ENCODE measurements around the gene NME9.

Gene NME9

DNA sequence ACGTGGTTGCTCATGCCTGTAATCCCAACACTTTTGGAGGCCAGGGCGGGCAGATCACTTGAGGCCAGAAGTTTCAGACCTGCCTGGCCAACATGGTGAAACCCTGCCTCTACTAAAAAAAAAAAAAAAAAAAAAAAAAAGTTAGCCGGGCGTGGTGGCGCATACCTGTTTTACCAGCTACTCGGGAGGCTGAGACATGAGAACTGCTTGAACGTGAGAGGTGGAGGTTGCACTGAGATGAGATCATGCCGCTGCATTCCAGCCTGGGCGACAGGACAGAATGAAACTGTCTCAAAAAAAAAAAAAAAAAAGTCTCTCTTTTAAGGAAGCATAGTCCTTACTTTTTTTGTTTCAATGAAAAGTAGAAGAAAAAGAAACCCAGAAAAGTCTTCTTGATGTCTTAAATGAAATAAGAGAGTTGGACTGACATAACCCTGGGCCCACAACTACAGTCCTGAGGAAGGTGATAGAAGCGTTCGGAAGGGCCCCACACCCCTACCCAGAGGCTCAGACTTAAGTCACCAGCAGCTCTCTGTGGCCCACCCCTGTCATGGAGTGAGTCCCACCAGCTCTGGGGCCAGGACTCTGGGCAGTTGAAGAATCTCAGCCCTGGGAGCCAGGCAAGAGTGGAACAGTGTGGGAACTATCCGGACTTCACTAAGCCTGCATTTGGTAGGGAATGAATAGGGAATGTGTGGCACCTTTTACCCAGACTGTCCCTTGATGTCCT lies 2.6 kb downstream of the NME9 start:
- no peak for DNase-seq (ENCODE audit: low spot score)
- TF ChIP-seq, protein P1, sequence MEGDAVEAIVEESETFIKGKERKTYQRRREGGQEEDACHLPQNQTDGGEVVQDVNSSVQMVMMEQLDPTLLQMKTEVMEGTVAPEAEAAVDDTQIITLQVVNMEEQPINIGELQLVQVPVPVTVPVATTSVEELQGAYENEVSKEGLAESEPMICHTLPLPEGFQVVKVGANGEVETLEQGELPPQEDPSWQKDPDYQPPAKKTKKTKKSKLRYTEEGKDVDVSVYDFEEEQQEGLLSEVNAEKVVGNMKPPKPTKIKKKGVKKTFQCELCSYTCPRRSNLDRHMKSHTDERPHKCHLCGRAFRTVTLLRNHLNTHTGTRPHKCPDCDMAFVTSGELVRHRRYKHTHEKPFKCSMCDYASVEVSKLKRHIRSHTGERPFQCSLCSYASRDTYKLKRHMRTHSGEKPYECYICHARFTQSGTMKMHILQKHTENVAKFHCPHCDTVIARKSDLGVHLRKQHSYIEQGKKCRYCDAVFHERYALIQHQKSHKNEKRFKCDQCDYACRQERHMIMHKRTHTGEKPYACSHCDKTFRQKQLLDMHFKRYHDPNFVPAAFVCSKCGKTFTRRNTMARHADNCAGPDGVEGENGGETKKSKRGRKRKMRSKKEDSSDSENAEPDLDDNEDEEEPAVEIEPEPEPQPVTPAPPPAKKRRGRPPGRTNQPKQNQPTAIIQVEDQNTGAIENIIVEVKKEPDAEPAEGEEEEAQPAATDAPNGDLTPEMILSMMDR (IDR thresholded peaks at IDR 0.05; ENCODE audit: extremely low read depth, insufficient read depth, missing control alignments): no peak
- in situ Hi-C loops (cut with MboI; ENCODE audit: low pct_unique_long_range_greater_than_20kb, low sequenced_read_pairs, unreplicated experiment): no loop called here

DNA sequence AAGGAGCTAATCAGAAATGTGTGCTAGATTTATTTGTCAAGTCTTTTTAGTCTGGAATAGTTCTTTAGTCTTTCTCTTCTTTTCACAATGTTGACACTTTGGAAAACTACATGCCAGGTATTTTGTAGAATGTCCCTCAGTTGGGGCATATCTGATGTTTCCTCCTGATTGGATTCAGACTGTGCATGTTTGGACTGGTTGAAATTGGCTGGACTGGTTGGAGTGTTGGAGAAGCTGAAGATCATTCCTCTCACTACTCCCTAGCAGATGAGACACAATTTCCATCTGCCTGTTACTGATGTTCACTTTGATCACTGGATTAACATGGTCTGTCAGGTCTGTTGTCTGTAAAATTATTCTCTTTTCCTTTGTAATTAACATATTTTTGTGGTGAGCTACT lies 3.7 kb downstream of the NME9 start:
- DNase-seq (ENCODE audit: low spot score): no peak
- TF ChIP-seq, protein P1 (IDR thresholded peaks at IDR 0.05; ENCODE audit: extremely low read depth, insufficient read depth, missing control alignments): no peak
- in situ Hi-C loops (cut with MboI; ENCODE audit: low pct_unique_long_range_greater_than_20kb, low sequenced_read_pairs, unreplicated experiment): no loop called here

DNA sequence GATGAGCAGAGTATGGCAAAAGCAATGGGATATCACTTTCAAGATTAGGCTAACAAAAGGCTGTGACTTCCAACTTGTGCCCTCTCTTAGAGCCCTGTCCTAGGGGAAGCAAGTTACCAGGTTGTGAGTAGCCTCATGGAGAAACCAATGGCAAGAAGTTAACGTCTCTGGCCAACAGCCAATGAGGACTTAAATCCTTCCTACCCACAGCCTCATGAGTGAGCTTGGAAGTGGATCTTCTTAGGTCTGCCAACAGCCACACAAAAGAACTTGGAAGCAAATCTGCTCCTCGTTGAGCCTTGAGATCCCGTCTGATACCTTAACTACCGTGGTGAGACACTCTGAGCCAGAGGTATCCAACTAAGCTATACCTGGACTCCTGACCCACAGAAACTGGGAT lies 5.7 kb downstream of the NME9 start:
- DNase-seq (ENCODE audit: low spot score): no peak
- TF ChIP-seq, protein P1 (IDR thresholded peaks at IDR 0.05; ENCODE audit: extremely low read depth, insufficient read depth, missing control alignments): no peak
- in situ Hi-C loops (cut with MboI; ENCODE audit: low pct_unique_long_range_greater_than_20kb, low sequenced_read_pairs, unreplicated experiment): no loop called here

DNA sequence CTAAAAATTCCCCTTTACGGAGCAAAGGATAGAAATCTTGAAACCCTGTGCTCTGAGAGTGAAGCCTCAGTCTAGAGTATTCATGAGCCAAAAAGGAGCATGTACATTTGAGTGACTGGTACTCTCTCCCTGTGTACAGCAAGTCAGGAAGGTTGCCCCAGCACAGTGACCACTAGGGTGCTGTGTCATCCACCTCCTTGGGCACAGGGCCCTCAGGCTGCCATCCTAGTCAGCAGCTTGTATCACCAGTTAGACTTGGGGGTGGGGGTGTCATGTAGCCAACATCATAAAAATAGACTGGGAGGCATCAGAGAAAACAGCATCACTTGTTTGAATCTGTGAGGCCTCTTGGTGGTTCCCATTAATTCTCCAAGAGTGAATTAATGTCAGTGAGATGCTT lies 12.0 kb downstream of the NME9 start:
- no peak for DNase-seq (ENCODE audit: low spot score)
- in situ Hi-C loops (cut with MboI; ENCODE audit: low pct_unique_long_range_greater_than_20kb, low sequenced_read_pairs, unreplicated experiment): no loop called here
- TF ChIP-seq, protein P1 (IDR thresholded peaks at IDR 0.05; ENCODE audit: extremely low read depth, insufficient read depth, missing control alignments): no peak

DNA sequence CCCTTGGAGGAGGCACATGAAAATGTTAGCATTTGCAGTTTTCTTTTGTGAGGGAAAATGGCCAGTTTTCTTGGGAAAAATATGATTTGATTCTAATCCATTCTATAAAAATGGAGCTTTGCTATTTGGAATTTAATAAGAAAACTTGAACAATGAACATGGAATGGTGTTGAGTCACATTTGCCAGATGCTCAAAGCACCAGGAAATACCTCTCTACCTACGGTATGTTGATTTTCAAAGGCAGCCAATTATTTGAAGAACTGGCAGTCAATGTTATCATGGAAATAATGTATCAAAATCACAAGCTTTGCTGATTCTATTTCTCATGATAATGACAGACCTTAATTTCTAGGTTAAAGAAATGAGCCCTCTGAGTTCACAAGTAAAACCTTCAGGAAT lies 14.9 kb downstream of the NME9 start:
- TF ChIP-seq, protein P1 (IDR thresholded peaks at IDR 0.05; ENCODE audit: extremely low read depth, insufficient read depth, missing control alignments): no peak
- in situ Hi-C loops (cut with MboI; ENCODE audit: low pct_unique_long_range_greater_than_20kb, low sequenced_read_pairs, unreplicated experiment): no loop called here

DNA sequence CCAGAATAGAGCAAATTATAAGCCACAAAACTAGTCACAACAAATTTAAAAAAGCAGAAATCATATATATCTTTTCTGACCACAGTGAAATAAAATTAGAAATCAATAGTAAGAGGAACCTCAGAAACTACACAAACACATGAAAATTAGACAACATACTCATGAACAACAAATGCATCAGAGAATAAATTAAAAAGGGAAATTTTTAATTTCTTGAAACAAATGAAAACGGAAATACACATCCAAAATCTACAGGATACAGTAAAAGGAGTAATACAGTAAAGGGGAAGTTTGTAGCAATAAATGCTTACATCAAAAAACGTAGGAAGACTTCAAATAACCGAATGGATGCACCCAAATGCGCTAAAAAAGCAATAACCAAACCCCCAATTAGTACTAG lies 19.2 kb downstream of the NME9 start:
- TF ChIP-seq, protein P1 (IDR thresholded peaks at IDR 0.05; ENCODE audit: extremely low read depth, insufficient read depth, missing control alignments): no peak
- in situ Hi-C loops (cut with MboI; ENCODE audit: low pct_unique_long_range_greater_than_20kb, low sequenced_read_pairs, unreplicated experiment): no loop called here
- DNase-seq (ENCODE audit: low spot score): no peak

More for the DNA sequence above, 14.9 kb downstream of the NME9 start:
- no peak for DNase-seq (ENCODE audit: low spot score)

All from GM13977 (cell line).